ENCODE measurements around the gene PRDM1.

GRCh38 chr6:106046116-106046853 lies 39.9 kb upstream of the PRDM1 start:
- TF ChIP-seq CTCF (conservative IDR thresholded peaks at IDR 0.05 in 1 of 2, IDR thresholded peaks at IDR 0.05 in 1 of 2; ENCODE audit: extremely low read depth in 1 of 2, insufficient read depth in 1 of 2, low read depth in 1 of 2, low read length in 2 of 2) (no peak), EZH2 (IDR thresholded peaks at IDR 0.05; ENCODE audit: borderline replicate concordance, low read length) (no peak)

All from mammary epithelial cell (primary cell).